WTC11 (cell line): ENCODE measurements around the gene MX2. TPM values are rescaled to one million over a fixed set of nuclear protein-coding genes. Genes with fewer than 3 reads are reported as not detected.

Source experiments
- ATAC-seq: fragments of 200-7000 bp; cut with Tn5 transposase; 2 replicates; pipeline ENCODE4 v1.10.0; 2021; ENCODE audit warnings: mild to moderate bottlenecking, moderate library complexity
- CTCF ChIA-PET: fragments of 300-600 bp; sonication (Branson Sonifier 250); formaldehyde crosslinking; loops from one replicate; lab custom pipeline; 2021; ENCODE audit warnings: antibody characterized with exemption; lab: Charles Lee
- POLR2A ChIA-PET: fragments of 350-600 bp; sonication (Branson Sonifier 250); formaldehyde crosslinking; loops from one replicate; lab custom pipeline; 2021; ENCODE audit warnings: antibody characterized with exemption; lab: Charles Lee
- DNase-seq: peaks from one replicate; pipeline ENCODE4 v3.0.0; 2021; ENCODE audit warnings: low spot score
- H3K27ac Mint-ChIP-seq: 2 replicates; pipeline ENCODE4 v1.8.0; 2021; ENCODE audit warnings: mixed read lengths
- H3K27me3 Mint-ChIP-seq: 2 replicates; pipeline ENCODE4 v1.8.0; 2021; ENCODE audit warnings: low read depth, mild to moderate bottlenecking, moderate library complexity, mixed read lengths
- H3K36me3 Mint-ChIP-seq: 2 replicates; pipeline ENCODE4 v1.8.0; 2021; ENCODE audit warnings: mixed read lengths
- H3K4me1 Mint-ChIP-seq: 2 replicates; pipeline ENCODE4 v1.8.0; 2022; ENCODE audit warnings: mixed read lengths
- H3K4me3 Mint-ChIP-seq: 2 replicates; pipeline ENCODE4 v1.8.0; 2021; ENCODE audit warnings: mild to moderate bottlenecking, moderate library complexity, mixed read lengths
- H3K9me3 Mint-ChIP-seq: 2 replicates; pipeline ENCODE4 v1.8.0; 2021; ENCODE audit warnings: mixed read lengths
- ARID4B ChIP-seq: sonication (generic); formaldehyde crosslinking; IDR thresholded peaks from 2 replicates; pipeline ENCODE4 v1.8.0; 2023; ENCODE audit warnings: missing genetic modification reagents, mild to moderate bottlenecking, borderline replicate concordance
- ATF2 ChIP-seq: sonication (generic); formaldehyde crosslinking; IDR thresholded peaks from 2 replicates; pipeline ENCODE4 v1.8.1; 2022; ENCODE audit warnings: low read depth, missing genetic modification reagents, borderline replicate concordance
- ESRRA ChIP-seq: sonication (generic); formaldehyde crosslinking; IDR thresholded peaks from 2 replicates; pipeline ENCODE4 v1.8.1; 2022; ENCODE audit warnings: mild to moderate bottlenecking, missing genetic modification reagents, borderline replicate concordance
- IRF1 ChIP-seq: sonication (generic); formaldehyde crosslinking; IDR thresholded peaks from 2 replicates; pipeline ENCODE4 v1.8.0; 2023; ENCODE audit warnings: missing genetic modification reagents
- JUN ChIP-seq: sonication (generic); formaldehyde crosslinking; IDR thresholded peaks from 2 replicates; pipeline ENCODE4 v1.8.0; 2023; ENCODE audit warnings: mild to moderate bottlenecking, missing genetic modification reagents
- MXD4 ChIP-seq: fragments of 250-450 bp; sonication (Bioruptor Pico); IDR thresholded peaks from 2 replicates; pipeline ENCODE4 v1.8.0; 2021; ENCODE audit warnings: mild to moderate bottlenecking, moderate library complexity, borderline replicate concordance
- MYBL2 ChIP-seq: sonication (generic); formaldehyde crosslinking; IDR thresholded peaks from 2 replicates; pipeline ENCODE4 v1.8.1; 2023; ENCODE audit warnings: mild to moderate bottlenecking, moderate library complexity, missing genetic modification reagents
- NR2C2 ChIP-seq: sonication (generic); formaldehyde crosslinking; IDR thresholded peaks from 2 replicates; pipeline ENCODE4 v1.8.0; 2022; ENCODE audit warnings: mild to moderate bottlenecking, missing genetic modification reagents
- PRDM15 ChIP-seq: sonication (generic); formaldehyde crosslinking; IDR thresholded peaks from 2 replicates; pipeline ENCODE4 v1.8.0; 2022; ENCODE audit warnings: missing genetic modification reagents
- PRRX2 ChIP-seq: fragments of 250-450 bp; sonication (Bioruptor Pico); IDR thresholded peaks from 2 replicates; pipeline ENCODE4 v1.8.0; 2021; ENCODE audit warnings: mild to moderate bottlenecking
- SP1 ChIP-seq: sonication (generic); formaldehyde crosslinking; conservative IDR thresholded peaks from 2 replicates; pipeline ENCODE4 v1.8.1; 2022; ENCODE audit warnings: missing genetic modification reagents
- TEAD1 ChIP-seq: sonication (generic); formaldehyde crosslinking; IDR thresholded peaks from 2 replicates; pipeline ENCODE4 v1.8.0; 2022; ENCODE audit warnings: mild to moderate bottlenecking, missing genetic modification reagents
- ZNF121 ChIP-seq: sonication (generic); formaldehyde crosslinking; IDR thresholded peaks from 2 replicates; pipeline ENCODE4 v1.8.0; 2023; ENCODE audit warnings: missing genetic modification reagents
- ZNF219 ChIP-seq: sonication (generic); formaldehyde crosslinking; IDR thresholded peaks from 2 replicates; pipeline ENCODE4 v1.8.0; 2023; ENCODE audit warnings: missing genetic modification reagents, mild to moderate bottlenecking, borderline replicate concordance
- total RNA-seq: library from RNA; stranded (reverse); gene quantifications from 3 replicates; pipeline ENCODE4 v1.2.3, GENCODE V29; 2021
- TF ChIP-seq, protein P1 (sequence below): fragments of 250-450 bp; sonication (Bioruptor Pico); IDR thresholded peaks from 2 replicates; pipeline ENCODE4 v2.1.2; 2022; ENCODE audit warnings: mild to moderate bottlenecking, moderate library complexity

The MX2 gene
- total RNA-seq, 1 experiment from 2014 or later: 2.6 TPM

- no peaks in the 10 kb centered on the region for H3K36me3 Mint-ChIP-seq
- peaks cover 6% of the 10 kb centered on the region; the same call in 1 of the 2 replicates for H3K9me3 Mint-ChIP-seq
- DNase-seq (no peak), ATAC-seq (no peak)
- H3K4me1 Mint-ChIP-seq: peaks cover 19% of the 10 kb centered on the region
- ChIA-PET CTCF (no interaction called here), POLR2A (no interaction called here)
- no peak for TF ChIP-seq PRDM15
- TF ChIP-seq ATF2 (CRISPR knock-in tag): no peak
- no peak for TF ChIP-seq ARID4B (CRISPR knock-in tag)
- no peak for TF ChIP-seq NR2C2 (CRISPR knock-in tag)
- H3K27ac Mint-ChIP-seq: no peak overlapping the region
- no peaks in the 10 kb centered on the region for H3K27me3 Mint-ChIP-seq
- H3K4me3 Mint-ChIP-seq: no peak overlapping the region
Measured at GRCh38 chr21:41373763-41374162, 11.9 kb downstream of the MX2 start.

- TF ChIP-seq, protein P1, sequence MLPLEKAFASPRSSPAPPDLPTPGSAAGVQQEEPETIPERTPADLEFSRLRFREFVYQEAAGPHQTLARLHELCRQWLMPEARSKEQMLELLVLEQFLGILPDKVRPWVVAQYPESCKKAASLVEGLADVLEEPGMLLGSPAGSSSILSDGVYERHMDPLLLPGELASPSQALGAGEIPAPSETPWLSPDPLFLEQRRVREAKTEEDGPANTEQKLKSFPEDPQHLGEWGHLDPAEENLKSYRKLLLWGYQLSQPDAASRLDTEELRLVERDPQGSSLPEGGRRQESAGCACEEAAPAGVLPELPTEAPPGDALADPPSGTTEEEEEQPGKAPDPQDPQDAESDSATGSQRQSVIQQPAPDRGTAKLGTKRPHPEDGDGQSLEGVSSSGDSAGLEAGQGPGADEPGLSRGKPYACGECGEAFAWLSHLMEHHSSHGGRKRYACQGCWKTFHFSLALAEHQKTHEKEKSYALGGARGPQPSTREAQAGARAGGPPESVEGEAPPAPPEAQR (CRISPR knock-in tag): no peak
- TF ChIP-seq PRRX2 (CRISPR knock-in tag) (no peak), ZNF121 (CRISPR knock-in tag) (no peak)
- ATAC-seq: no peak
- DNase-seq: no peak
- Mint-ChIP-seq H3K9me3 (peaks cover 6% of the 10 kb centered on the region; the same call in 1 of the 2 replicates), H3K27me3 (no peaks in the 10 kb centered on the region), H3K4me1 (peaks cover 15% of the 10 kb centered on the region), H3K36me3 (no peaks in the 10 kb centered on the region), H3K4me3 (no peak overlapping the region), H3K27ac (no peak overlapping the region)
- CTCF ChIA-PET: no interaction called here
- POLR2A ChIA-PET: no interaction called here
Measured at GRCh38 chr21:41374177-41374712, 12.4 kb downstream of the MX2 start.

DNA sequence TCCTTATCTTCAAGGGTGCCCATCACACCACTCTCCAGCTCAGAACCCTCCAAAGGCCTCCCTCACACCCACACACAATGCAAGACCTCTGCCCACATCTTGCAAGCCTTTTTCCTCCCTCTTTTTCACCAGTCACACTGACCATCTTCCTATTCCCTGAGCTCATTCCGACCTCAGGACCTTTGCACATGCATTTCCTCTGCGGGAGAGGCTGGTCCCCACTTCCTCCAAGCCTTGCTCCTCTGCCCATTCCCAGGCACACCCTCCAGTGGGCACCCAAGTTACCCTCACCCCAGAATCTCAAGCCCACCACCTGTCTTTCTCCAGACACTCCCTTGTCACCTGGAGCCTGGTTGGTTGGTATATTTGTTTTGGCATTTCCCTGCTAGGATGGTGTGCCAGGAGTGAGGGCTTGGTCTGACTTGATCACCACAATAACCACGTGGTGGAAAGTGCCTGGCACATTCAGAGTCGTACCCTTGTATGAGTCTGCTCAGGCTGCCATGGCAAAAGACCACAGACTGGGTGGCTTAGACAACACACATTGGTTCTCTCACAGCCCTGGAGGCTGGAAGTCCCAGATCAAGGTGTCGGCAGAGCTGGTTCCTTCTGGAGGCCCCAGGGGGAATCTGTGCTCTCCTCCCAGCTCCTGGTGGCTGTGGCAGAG lies 13.2 kb downstream of the MX2 start:
- ChIA-PET POLR2A (no interaction called here), CTCF (interaction anchor here (0.9 kb wide), 1 partner anchor 92 kb away, joined by 3 read pairs; no protein-coding TSS in a partner anchor)
- Mint-ChIP-seq H3K27me3 (no peaks in the 10 kb centered on the region), H3K4me1 (peaks cover 12% of the 10 kb centered on the region), H3K36me3 (no peaks in the 10 kb centered on the region), H3K4me3 (no peak overlapping the region), H3K9me3 (peaks cover 4% of the 10 kb centered on the region; the same call in 1 of the 2 replicates), H3K27ac (no peak overlapping the region)
- DNase-seq (no peak), ATAC-seq (no peak)
- TF ChIP-seq PRDM15: no peak
- TF ChIP-seq MXD4: no peak
- no peak for TF ChIP-seq JUN (CRISPR knock-in tag)
- no peak for TF ChIP-seq ZNF219 (CRISPR knock-in tag)
- TF ChIP-seq SP1 (CRISPR knock-in tag): no peak
- TF ChIP-seq MYBL2: no peak
- no peak for TF ChIP-seq TEAD1 (CRISPR knock-in tag)
- TF ChIP-seq ESRRA (CRISPR knock-in tag): no peak
- TF ChIP-seq IRF1 (CRISPR knock-in tag): no peak
